Measurements from ENCODE around the gene HSPA1A.

Gene HSPA1A

DNA sequence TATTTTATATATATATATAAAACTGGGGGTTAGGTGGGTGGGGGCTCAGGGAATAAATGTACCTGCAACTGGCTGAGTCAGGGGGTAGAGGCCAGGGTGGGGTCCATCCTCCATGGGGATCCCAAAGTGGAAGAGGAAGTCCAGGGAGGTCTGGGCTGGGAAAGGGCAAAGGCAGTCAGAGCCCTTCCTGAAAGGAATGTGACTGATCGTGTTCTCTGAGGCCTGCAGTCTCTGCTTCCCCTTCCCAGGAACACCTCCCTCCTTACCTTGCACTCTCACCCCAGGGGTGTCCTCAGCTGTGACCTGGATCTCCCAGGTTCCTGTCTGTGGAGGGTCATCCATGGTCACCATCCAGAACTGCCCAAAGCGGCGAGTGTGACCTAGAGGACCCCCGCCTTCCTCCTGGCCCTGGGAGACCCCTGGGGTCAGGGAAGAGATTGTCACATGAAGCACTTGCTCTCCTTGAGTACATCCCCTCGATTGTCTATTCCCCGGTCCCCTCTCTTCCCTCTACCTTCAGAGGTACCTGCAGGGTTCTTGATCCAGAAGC lies 48.2 kb upstream of the HSPA1A start:
- peak overlapping the region; percentile 23 for H3K18ac ChIP-seq (ENCODE audit: low read length)
- no peaks in the 10 kb centered on the region for H3K27me3 ChIP-seq (ENCODE audit: control insufficient read depth in 3 of 3, insufficient read depth in 3 of 3, low read depth in 1 of 3, low read length in 3 of 3)
- peaks cover 0 to 1% of the 10 kb centered on the region in 2 donors for H3K9me3 ChIP-seq (replicated peaks in 1 of 2; ENCODE audit: control insufficient read depth in 2 of 2, insufficient read depth in 1 of 2, low read depth in 1 of 2, low read length in 2 of 2)
- H2BK12ac ChIP-seq (ENCODE audit: low read length) = no peak overlapping the region
- H3K4me1 ChIP-seq (ENCODE audit: control insufficient read depth in 2 of 2, insufficient read depth in 1 of 2, low read depth in 1 of 2, low read length in 2 of 2) = peaks cover 15 to 23% of the 10 kb centered on the region in 2 donors
- peaks cover 0 to 29% of the 10 kb centered on the region in 2 donors for H3K36me3 ChIP-seq (replicated peaks in 1 of 2; ENCODE audit: control insufficient read depth in 2 of 2, insufficient read depth in 2 of 2, low read length in 2 of 2)
- H2BK5ac ChIP-seq (ENCODE audit: low read length) = no peak overlapping the region
- no peak overlapping the region for H3K4me3 ChIP-seq (ENCODE audit: low read length in 2 of 2)
- no peak overlapping the region for H3K27ac ChIP-seq (replicated peaks; ENCODE audit: low read length)
- no peak overlapping the region for H4K8ac ChIP-seq (ENCODE audit: low read depth, low read length)
- no CpG with 5 or more reads among the region's 6 CpGs for WGBS, 2 donors (ENCODE audit: extremely low coverage in 2 of 2, insufficient read length in 2 of 2, insufficient replicate concordance in 1 of 2)
- no peak for DNase-seq (ENCODE audit: low spot score)
- no peak overlapping the region for H2BK120ac ChIP-seq (ENCODE audit: low read depth, low read length)
- H3K4me2 ChIP-seq (ENCODE audit: insufficient read depth, low read length, poor library complexity, severe bottlenecking) = no peak overlapping the region
- H4K91ac ChIP-seq (ENCODE audit: low read depth, low read length, poor library complexity) = no peak overlapping the region
- H3K9ac ChIP-seq (ENCODE audit: low read depth, low read length, poor library complexity) = no peak overlapping the region
- no peak overlapping the region for H3K14ac ChIP-seq (ENCODE audit: low read length)
- peak overlapping the region; percentile 96 for H2BK15ac ChIP-seq (ENCODE audit: low read length)
- H2AFZ ChIP-seq (ENCODE audit: low read length) = no peak overlapping the region
- no peak overlapping the region for H3K23ac ChIP-seq (ENCODE audit: low read depth, low read length, poor library complexity)
- H2AK5ac ChIP-seq (ENCODE audit: low read depth, low read length) = peak overlapping the region; percentile 41
- no peak overlapping the region for H3K4ac ChIP-seq (ENCODE audit: low read length)
- no peaks in the 10 kb centered on the region for H3K79me1 ChIP-seq (ENCODE audit: low read depth, low read length)

DNA sequence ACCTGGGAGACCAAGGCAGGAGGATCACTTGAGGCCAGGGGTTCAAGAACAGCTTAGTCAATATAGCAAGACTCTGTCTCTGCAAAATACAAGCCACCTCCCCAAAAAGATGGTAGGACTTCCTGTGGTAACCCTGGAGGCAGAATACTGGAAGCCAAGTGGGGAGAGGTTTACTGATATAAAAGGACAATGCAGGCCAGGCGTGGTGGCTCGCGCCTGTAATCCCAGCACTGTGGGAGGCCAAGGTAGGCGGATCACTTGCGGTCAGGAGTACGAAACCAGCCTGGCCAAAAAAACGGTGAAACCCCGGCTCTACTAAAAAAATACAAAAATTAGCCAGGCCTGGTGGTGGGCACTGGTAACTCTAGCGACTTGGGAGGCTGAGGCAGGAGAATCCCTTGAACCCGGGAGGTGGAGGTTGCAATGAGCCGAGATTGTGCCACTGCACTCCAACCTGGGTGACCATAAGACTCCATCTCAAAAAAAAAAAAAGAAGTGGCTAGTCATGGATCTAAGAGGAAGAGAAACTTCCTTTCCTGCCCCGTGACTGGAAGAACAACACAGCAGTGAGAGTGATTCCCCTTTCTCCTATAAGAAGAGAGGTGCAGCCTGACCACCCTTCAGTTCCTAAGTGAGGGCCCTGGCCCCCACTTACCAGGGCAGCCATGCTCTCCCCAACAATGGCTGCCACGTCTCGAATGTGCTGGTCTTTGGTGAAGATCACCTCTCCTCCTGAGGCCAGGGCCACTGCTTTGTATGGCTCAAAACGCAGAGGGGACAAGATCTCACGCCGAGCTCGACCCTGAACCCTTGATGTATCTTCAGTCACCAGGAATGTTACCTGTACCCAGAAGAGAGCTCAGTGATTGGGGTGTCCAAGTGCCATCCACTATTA lies 46.7 kb upstream of the HSPA1A start:
- Histone ChIP-seq H2BK12ac (ENCODE audit: low read length) (peak overlapping the region; percentile 54), H4K8ac (ENCODE audit: low read depth, low read length) (no peak overlapping the region), H3K9me3 (replicated peaks in 1 of 2; ENCODE audit: control insufficient read depth in 2 of 2, insufficient read depth in 1 of 2, low read depth in 1 of 2, low read length in 2 of 2) (peaks cover 0 to 1% of the 10 kb centered on the region in 2 donors), H3K27ac (replicated peaks; ENCODE audit: low read length) (no peak overlapping the region), H3K23ac (ENCODE audit: low read depth, low read length, poor library complexity) (peak overlapping the region; percentile 31), H3K79me1 (ENCODE audit: low read depth, low read length) (no peaks in the 10 kb centered on the region), H3K14ac (ENCODE audit: low read length) (no peak overlapping the region), H3K18ac (ENCODE audit: low read length) (peak overlapping the region; percentile 71), H2AK5ac (ENCODE audit: low read depth, low read length) (peak overlapping the region; percentile 9), H3K4ac (ENCODE audit: low read length) (no peak overlapping the region), H2BK120ac (ENCODE audit: low read depth, low read length) (no peak overlapping the region), H3K4me3 (ENCODE audit: low read length in 2 of 2) (no peak overlapping the region), H4K91ac (ENCODE audit: low read depth, low read length, poor library complexity) (no peak overlapping the region), H2BK5ac (ENCODE audit: low read length) (peak overlapping the region; percentile 12), H3K36me3 (replicated peaks in 1 of 2; ENCODE audit: control insufficient read depth in 2 of 2, insufficient read depth in 2 of 2, low read length in 2 of 2) (peaks cover 0 to 17% of the 10 kb centered on the region in 2 donors), H2BK15ac (ENCODE audit: low read length) (no peak overlapping the region), H3K4me2 (ENCODE audit: insufficient read depth, low read length, poor library complexity, severe bottlenecking) (no peak overlapping the region), H2AFZ (ENCODE audit: low read length) (no peak overlapping the region), H3K9ac (ENCODE audit: low read depth, low read length, poor library complexity) (peak overlapping the region; percentile 84), H3K4me1 (ENCODE audit: control insufficient read depth in 2 of 2, insufficient read depth in 1 of 2, low read depth in 1 of 2, low read length in 2 of 2) (peaks cover 6 to 15% of the 10 kb centered on the region in 2 donors), H3K27me3 (ENCODE audit: control insufficient read depth in 3 of 3, insufficient read depth in 3 of 3, low read depth in 1 of 3, low read length in 3 of 3) (no peaks in the 10 kb centered on the region)
- WGBS, 2 donors (ENCODE audit: extremely low coverage in 2 of 2, insufficient read length in 2 of 2, insufficient replicate concordance in 1 of 2) = no CpG with 5 or more reads among the region's 18 CpGs
- no peak for DNase-seq (ENCODE audit: low spot score)

DNA sequence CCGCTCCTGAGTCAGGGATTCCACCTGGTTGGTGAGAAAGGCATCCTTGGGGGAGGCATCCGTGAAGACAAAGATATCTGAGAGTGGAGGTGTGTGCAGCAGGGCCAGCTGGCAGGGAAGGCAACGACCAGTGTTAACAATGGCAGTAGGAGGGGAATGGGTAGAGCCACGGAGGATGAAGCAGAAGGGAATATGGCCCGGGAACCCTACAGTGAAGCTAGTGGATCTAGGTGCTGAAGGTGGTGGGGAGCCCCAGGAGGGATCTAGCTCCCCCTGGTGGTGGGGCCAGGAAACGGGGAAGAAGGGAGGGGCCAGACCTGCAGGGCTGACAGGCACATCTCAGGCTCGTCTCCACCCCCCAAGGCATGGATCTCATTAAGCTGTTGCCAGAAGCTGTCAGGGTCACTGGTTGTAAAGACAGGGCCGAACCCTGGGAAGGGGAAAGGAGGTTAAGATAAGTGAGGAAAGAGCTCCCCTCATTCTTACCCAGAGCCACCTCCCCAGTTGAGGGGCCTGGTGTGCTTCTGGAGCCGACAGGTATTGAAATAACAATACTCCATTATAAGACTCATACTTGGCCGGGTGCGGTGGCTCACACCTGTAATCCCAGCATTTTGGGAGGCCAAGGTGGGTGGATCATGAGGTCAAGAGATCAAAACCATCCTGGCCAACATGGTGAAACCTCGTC lies 45.5 kb upstream of the HSPA1A start:
- no peak overlapping the region for H2AK5ac ChIP-seq (ENCODE audit: low read depth, low read length)
- no peak overlapping the region for H2AFZ ChIP-seq (ENCODE audit: low read length)
- no peak overlapping the region for H3K4me2 ChIP-seq (ENCODE audit: insufficient read depth, low read length, poor library complexity, severe bottlenecking)
- DNase-seq (ENCODE audit: low spot score) = no peak
- H4K91ac ChIP-seq (ENCODE audit: low read depth, low read length, poor library complexity) = no peak overlapping the region
- peaks cover 0 to 6% of the 10 kb centered on the region in 2 donors for H3K36me3 ChIP-seq (replicated peaks in 1 of 2; ENCODE audit: control insufficient read depth in 2 of 2, insufficient read depth in 2 of 2, low read length in 2 of 2)
- H2BK120ac ChIP-seq (ENCODE audit: low read depth, low read length) = no peak overlapping the region
- H4K8ac ChIP-seq (ENCODE audit: low read depth, low read length) = no peak overlapping the region
- H2BK5ac ChIP-seq (ENCODE audit: low read length) = peak overlapping the region; percentile 32
- H2BK15ac ChIP-seq (ENCODE audit: low read length) = no peak overlapping the region
- no peak overlapping the region for H2BK12ac ChIP-seq (ENCODE audit: low read length)
- H3K9ac ChIP-seq (ENCODE audit: low read depth, low read length, poor library complexity) = no peak overlapping the region
- H3K9me3 ChIP-seq (replicated peaks in 1 of 2; ENCODE audit: control insufficient read depth in 2 of 2, insufficient read depth in 1 of 2, low read depth in 1 of 2, low read length in 2 of 2) = peaks cover 0 to 1% of the 10 kb centered on the region in 2 donors
- H3K4me3 ChIP-seq (ENCODE audit: low read length in 2 of 2) = no peak overlapping the region
- peak overlapping the region; percentile 37 for H3K23ac ChIP-seq (ENCODE audit: low read depth, low read length, poor library complexity)
- H3K18ac ChIP-seq (ENCODE audit: low read length) = no peak overlapping the region
- H3K79me1 ChIP-seq (ENCODE audit: low read depth, low read length) = no peaks in the 10 kb centered on the region
- H3K4ac ChIP-seq (ENCODE audit: low read length) = no peak overlapping the region
- WGBS, 2 donors (ENCODE audit: extremely low coverage in 2 of 2, insufficient read length in 2 of 2, insufficient replicate concordance in 1 of 2) = no CpG with 5 or more reads among the region's 12 CpGs
- no peaks in the 10 kb centered on the region for H3K27me3 ChIP-seq (ENCODE audit: control insufficient read depth in 3 of 3, insufficient read depth in 3 of 3, low read depth in 1 of 3, low read length in 3 of 3)
- H3K27ac ChIP-seq (replicated peaks; ENCODE audit: low read length) = no peak overlapping the region
- peaks cover 0 to 8% of the 10 kb centered on the region in 2 donors for H3K4me1 ChIP-seq (ENCODE audit: control insufficient read depth in 2 of 2, insufficient read depth in 1 of 2, low read depth in 1 of 2, low read length in 2 of 2)
- no peak overlapping the region for H3K14ac ChIP-seq (ENCODE audit: low read length)

DNA sequence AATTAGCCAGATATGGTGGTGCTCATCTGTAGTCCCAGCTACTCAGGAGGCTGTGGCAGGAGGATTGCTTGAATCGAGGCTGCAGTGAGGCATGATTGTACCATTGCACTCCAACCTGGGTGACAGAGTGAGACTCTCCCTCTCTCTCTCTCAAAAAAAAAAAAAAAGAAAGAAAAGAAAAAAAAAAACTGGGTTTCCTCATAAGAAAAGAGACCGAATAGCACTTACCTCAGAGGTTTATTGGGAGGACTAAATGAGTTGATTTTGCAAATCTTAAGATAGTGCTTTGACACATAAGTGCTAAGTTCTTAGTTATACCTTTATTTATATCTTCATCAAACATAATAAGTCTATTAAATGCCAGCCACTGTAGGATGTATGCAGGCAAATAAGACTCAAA lies 44.5 kb upstream of the HSPA1A start:
- no peak overlapping the region for H3K27ac ChIP-seq (replicated peaks; ENCODE audit: low read length)
- WGBS, 2 donors (ENCODE audit: extremely low coverage in 2 of 2, insufficient read length in 2 of 2, insufficient replicate concordance in 1 of 2) = no CpG with 5 or more reads among the region's 2 CpGs

More for the DNA sequence above, 44.5 kb upstream of the HSPA1A start:
- Histone ChIP-seq H2AK5ac (ENCODE audit: low read depth, low read length) (no peak overlapping the region), H2BK15ac (ENCODE audit: low read length) (no peak overlapping the region), H3K36me3 (replicated peaks in 1 of 2; ENCODE audit: control insufficient read depth in 2 of 2, insufficient read depth in 2 of 2, low read length in 2 of 2) (no peaks in the 10 kb centered on the region), H3K27me3 (ENCODE audit: control insufficient read depth in 3 of 3, insufficient read depth in 3 of 3, low read depth in 1 of 3, low read length in 3 of 3) (no peaks in the 10 kb centered on the region), H2BK12ac (ENCODE audit: low read length) (no peak overlapping the region), H3K9me3 (replicated peaks in 1 of 2; ENCODE audit: control insufficient read depth in 2 of 2, insufficient read depth in 1 of 2, low read depth in 1 of 2, low read length in 2 of 2) (peaks cover 0 to 1% of the 10 kb centered on the region in 2 donors), H3K79me1 (ENCODE audit: low read depth, low read length) (no peaks in the 10 kb centered on the region), H3K18ac (ENCODE audit: low read length) (no peak overlapping the region), H2BK120ac (ENCODE audit: low read depth, low read length) (no peak overlapping the region), H2AFZ (ENCODE audit: low read length) (no peak overlapping the region), H3K4me3 (ENCODE audit: low read length in 2 of 2) (no peak overlapping the region), H3K4me1 (ENCODE audit: control insufficient read depth in 2 of 2, insufficient read depth in 1 of 2, low read depth in 1 of 2, low read length in 2 of 2) (peaks cover 0 to 7% of the 10 kb centered on the region in 2 donors), H4K8ac (ENCODE audit: low read depth, low read length) (no peak overlapping the region), H3K9ac (ENCODE audit: low read depth, low read length, poor library complexity) (no peak overlapping the region), H4K91ac (ENCODE audit: low read depth, low read length, poor library complexity) (no peak overlapping the region), H3K23ac (ENCODE audit: low read depth, low read length, poor library complexity) (no peak overlapping the region), H3K4ac (ENCODE audit: low read length) (no peak overlapping the region), H3K14ac (ENCODE audit: low read length) (no peak overlapping the region), H3K4me2 (ENCODE audit: insufficient read depth, low read length, poor library complexity, severe bottlenecking) (no peak overlapping the region), H2BK5ac (ENCODE audit: low read length) (no peak overlapping the region)
- DNase-seq (ENCODE audit: low spot score) = no peak

All from neuronal stem cell (in vitro differentiated cells).